GM21515 (cell line): ENCODE measurements around the gene SLC25A40.
"Not testable (repeated sequence)": the region's sequence is repeated elsewhere in the genome, so short reads cannot be mapped to it uniquely, and the experiment has no call there.

ENCODE experiments used
- ATAC-seq: cut with Tn5 transposase; IDR thresholded peaks from one replicate; pipeline ENCODE4 v1.9.1; 2021; ENCODE audit not compliant: unreplicated experiment

SLC25A40 gene, protein sequence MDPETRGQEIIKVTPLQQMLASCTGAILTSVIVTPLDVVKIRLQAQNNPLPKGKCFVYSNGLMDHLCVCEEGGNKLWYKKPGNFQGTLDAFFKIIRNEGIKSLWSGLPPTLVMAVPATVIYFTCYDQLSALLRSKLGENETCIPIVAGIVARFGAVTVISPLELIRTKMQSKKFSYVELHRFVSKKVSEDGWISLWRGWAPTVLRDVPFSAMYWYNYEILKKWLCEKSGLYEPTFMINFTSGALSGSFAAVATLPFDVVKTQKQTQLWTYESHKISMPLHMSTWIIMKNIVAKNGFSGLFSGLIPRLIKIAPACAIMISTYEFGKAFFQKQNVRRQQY

DNA sequence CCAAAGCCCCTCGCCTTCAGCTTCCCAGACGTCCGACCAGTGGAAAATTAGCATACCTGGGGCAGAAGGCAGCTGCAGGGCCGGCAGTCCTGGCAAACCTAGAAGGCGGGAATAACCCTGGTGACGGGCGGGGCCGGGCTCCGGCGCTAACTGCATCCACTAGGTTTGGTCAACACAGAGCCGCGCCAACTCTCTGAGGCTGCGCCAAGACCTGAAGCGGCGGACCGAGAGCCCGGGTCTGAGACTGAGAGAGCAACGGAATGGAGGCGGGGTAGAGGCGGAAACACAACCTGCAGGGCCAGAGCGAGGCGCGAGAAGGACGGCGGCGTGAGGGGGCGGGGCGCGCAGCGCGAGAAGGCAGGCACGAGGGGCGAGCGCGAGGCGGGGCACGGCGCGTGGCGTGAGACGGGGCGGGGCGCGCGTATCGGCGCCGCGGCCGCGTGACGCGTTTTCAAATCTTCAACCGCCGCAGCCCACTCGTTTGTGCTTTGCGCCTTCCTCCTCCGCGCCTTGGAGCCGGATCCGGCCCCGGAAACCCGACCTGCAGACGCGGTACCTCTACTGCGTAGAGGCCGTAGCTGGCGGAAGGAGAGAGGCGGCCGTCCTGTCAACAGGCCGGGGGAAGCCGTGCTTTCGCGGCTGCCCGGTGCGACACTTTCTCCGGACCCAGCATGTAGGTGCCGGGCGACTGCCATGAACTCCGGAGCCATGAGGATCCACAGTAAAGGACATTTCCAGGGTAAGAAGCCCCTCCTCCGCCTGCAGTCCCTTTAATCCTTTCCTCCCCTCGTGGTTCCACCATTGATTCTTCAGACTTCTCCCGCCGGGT lies at the start of gene SLC25A40, which contains the start of gene DBF4:
TSS of gene SLC25A40 (minus strand) at position 321 of the 829 bp plus-strand sequence. CDS start 17,633 bp downstream, outside the sequence.
TSS of gene DBF4 (plus strand) at position 454 of the 829 bp plus-strand sequence. CDS start at position 694, 240 bp downstream.
- ATAC-seq, result peak; percentile 91

DNA sequence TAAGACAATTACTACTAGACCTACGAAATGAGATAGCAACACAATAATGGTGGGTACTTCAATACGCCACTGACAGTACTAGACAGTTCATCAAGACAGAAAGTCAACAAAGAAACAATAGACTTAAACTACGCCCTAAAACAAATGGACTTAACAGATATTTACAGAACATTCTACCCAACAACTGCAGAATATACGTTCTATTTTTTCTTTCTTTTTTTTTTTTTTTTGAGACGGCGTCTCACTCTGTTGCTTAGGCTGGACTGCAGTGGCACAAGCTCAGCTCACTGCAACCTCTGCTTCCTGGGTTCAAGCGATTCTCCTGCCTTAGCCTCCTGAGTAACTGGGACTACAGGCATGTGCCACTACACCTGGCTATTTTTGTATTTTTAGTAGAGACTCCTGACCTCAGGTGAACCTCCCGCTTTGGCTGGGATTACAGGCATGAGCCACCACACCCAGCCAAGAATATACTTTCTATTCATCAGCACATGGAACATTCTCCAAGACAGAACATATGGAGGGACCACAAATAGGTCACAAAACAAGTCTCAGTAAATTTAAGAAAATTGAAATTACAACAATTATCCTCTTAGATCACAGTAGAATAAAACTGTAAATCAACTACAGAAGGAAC lies 46.7 kb upstream of the SLC25A40 start:
- ATAC-seq, result not testable (repeated sequence)

DNA sequence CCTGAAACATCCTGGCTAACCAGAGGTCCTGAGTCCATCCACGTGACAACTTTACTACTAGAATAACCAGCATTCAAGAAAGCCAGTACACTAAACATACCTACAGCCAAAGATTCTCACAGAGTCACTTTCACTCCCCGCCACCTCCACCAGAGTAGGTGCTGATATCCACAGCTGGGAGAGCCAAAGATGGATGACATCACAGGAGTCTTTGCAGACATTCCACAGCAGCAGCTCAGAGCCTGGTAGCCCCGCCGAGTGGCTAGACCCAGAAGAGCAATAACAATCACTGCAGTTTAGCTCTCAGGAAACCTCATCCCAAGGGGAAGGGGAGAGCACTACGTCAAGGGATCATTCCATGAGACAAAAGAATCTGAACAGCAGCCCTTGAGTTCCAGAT lies 44.4 kb upstream of the SLC25A40 start:
- ATAC-seq, result no peak

DNA sequence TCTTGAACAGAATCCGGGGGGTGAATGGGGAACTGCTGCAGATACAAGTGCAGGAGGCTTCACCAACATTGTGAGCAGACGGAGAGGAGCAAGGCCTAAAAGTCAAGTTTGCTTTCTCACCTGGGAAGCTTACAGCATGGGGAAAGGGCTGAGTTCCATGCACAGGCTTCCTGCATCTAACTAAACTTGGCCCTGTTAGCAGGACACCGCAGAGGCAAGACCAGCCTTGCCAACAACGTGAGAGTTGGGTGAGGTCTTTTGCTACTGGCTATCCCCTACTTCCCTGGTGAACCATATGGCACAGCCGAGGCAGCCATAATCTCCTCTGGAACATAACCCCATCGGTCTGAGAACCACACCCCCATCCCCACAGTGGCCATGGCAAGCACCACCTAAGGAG lies 43.7 kb upstream of the SLC25A40 start:
- ATAC-seq, result no peak

DNA sequence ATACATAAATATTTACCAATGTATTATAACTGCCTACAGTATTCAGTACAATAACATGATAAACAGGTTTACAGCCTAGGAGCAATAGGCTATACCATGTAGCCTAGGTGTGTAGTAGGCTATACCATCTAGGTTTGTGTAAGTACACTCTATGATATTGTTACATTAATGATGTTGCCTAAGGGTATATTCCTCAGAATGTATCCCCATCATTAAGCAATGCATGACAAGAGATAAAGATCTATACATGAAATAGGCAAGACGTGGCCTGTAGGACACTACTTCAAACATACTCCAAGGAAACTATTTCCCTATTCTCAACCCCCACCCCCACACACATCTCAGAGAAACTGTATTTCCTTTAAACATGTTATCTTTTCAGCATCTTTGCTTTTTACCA lies 42.6 kb upstream of the SLC25A40 start:
- no peak for ATAC-seq

DNA sequence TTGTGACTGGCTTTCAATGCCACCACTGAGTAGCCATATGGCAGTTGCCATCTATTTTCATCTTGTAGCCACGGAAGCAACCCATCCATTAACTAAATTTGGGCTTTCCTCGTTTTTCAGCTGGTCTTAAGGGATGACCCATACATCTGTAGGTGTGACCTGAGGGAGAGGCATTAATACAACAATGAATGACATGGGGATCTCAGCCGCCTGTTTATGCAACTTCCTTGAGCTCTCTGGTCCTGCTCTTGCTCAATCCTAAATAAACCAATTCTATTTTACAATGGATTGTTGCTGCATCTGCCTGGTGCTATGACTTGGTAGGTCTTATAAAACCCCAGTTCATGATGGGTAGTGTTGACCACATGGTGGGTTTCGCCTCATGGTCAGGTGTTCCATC lies 36.0 kb upstream of the SLC25A40 start:
- no peak for ATAC-seq

DNA sequence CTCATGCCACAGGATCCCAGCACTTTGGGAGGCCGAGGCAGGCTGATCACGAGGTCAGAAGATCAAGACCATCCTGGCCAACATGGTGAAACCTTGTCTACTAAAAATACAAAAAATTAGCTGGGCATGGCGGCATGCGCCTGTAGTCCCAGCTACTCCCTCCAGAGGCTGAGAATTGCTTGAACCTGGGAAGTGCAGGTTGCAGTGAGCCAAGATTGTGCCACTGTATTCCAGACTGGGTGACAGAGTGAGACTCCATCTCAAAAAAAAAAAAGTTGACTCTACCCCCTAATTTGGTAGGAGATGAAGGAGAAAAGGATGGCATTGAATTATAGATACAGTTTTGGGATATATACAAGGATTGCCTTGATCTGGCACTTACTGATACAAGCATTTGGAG lies 32.7 kb upstream of the SLC25A40 start:
- ATAC-seq, result not testable (repeated sequence)

DNA sequence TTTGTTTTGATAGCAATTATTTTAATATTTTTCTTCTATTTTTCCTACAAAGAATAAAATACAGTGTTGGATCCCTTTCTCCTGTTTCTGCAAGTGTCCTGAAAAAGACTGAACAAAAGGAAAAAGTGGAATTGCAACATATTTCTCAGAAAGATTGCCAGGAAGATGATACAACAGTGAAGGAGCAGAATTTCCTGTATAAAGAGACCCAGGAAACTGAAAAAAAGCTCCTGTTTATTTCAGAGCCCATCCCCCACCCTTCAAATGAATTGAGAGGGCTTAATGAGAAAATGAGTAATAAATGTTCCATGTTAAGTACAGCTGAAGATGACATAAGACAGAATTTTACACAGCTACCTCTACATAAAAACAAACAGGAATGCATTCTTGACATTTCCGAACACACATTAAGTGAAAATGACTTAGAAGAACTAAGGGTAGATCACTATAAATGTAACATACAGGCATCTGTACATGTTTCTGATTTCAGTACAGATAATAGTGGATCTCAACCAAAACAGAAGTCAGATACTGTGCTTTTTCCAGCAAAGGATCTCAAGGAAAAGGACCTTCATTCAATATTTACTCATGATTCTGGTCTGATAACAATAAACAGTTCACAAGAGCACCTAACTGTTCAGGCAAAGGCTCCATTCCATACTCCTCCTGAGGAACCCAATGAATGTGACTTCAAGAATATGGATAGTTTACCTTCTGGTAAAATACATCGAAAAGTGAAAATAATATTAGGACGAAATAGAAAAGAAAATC lies 31.2 kb upstream of the SLC25A40 start:
- not testable (repeated sequence) for ATAC-seq

DNA sequence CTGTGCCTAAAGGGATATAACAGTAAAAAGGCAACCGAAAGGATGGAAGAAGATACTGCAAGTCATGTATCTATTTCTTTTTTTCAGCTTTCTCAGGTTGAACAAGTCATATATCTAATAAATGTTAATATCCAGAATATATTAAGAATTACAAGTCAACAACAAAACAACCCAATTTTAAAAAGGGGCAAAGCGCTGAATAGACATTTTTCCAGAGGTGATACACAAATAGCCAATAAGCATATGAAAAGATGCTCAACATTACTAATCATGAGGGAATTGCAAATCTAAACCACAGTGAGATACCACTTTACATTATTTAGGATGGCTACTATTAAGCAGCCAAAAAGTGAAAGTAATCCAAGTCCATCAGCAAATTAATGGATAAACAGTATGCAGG lies 23.1 kb upstream of the SLC25A40 start:
- no peak for ATAC-seq

DNA sequence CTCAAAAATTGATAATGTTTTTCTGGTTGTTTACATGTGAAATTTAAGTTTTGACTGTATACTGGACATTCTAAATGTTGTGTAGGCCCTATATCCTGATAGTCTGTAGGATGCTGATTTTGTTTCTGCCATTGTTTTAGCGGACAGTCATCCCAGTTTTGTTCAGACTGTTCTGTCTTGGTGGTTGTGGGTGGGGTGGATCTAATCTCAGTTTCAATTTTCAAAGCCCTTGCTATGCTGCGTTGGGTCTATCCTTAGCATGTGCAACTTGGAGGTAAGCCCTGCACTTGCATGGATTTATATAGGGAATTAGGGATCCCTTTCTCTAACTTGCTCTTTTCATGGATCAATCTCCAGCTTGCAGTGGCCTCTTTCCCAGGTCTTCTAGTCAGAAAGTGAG lies 19.2 kb upstream of the SLC25A40 start:
- no peak for ATAC-seq

DNA sequence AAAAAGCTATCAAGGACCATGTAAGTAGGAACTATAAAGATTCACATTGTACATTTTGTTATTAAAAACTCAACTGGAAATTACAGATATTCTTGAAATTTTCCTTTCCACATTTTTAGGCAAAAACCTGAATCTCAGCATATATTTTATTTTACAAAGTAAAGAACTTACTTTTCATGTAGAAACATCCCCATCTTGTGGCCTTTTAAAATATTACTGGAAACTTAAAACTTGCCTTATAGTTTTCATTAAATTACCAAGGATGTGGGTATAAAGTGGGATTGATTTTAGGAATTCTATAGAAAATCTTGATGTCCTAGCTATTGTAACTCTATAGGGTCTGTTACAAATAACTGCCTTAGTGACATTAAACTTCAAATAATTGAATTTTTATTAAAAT lies 10.7 kb upstream of the SLC25A40 start:
- no peak for ATAC-seq

DNA sequence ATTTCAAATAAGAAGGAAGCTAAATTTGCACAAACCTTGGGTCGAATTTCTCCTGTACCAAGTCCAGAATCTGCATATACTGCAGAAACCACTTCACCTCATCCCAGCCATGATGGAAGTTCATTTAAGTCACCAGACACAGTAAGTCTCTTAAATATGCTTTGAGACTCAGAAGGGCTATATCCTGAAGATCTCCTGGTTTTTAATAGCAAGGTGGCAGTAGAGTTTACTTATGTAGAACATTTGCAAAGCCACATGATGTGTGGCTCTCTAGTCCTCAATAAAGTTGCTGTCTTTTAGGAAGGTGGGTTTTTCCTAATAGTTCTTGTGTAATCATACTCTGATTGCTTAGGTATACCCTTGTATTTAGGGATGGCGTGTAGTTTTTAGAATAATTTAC lies 8.9 kb upstream of the SLC25A40 start:
- ATAC-seq, result no peak

DNA sequence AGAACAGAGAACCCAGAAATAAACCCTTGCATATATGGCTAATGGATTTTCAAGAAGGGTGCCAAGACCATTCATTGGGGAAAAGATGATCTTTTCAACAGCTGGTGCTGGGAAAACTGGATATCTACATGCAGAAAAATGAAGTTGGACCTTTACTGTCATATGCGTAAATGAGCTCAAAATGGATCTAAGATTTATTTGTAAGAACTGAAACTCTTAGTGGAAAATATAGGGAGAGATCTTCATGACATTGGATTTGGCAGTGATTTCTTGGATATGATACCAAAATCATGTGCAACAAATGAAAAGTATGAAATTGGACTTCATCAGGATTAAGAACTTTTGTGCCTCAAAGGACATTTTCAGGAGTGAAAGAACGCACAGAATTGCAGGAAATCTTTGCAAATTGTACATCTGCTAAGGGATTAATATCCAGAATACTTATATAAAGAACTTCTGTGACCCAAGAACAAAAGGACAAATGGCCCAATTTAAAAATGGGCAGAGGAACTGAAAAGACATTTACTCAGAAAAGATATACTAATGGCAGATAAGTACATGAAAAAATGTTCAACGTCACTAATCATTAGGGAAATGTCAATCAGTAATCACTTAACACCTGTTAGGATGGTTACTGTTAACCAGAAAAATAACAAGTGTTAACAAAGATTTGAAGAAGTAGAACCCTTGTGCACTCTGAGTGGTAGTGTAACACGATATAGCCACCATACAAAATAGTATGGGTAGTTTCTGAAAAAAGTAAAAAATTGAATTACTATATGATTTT lies 6.2 kb upstream of the SLC25A40 start:
- no peak for ATAC-seq

DNA sequence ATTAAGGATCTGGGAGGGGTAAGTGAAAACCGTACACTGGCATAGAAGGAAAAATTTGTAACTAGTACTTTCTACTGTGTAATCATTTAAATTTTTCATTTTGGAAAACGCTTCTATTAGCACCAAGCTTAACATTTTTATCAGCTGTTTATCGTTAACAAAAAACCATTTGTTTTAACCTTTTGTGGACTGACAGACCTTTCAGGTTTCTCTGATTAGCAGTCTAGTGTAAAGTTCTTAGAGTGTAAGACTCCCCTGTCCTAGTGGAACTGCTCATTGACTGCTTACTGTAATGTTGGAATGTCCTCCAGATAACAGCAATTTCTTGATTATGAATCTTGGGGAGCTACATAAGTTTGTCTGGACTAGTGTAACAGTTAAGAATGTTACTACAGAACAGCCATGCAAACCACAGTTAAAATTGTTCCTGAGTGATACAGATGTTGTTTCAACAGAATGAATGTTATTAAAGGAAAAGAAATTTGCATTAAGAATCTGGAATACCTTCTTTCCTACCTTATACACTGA lies 2.1 kb upstream of the SLC25A40 start:
- ATAC-seq, result no peak

DNA sequence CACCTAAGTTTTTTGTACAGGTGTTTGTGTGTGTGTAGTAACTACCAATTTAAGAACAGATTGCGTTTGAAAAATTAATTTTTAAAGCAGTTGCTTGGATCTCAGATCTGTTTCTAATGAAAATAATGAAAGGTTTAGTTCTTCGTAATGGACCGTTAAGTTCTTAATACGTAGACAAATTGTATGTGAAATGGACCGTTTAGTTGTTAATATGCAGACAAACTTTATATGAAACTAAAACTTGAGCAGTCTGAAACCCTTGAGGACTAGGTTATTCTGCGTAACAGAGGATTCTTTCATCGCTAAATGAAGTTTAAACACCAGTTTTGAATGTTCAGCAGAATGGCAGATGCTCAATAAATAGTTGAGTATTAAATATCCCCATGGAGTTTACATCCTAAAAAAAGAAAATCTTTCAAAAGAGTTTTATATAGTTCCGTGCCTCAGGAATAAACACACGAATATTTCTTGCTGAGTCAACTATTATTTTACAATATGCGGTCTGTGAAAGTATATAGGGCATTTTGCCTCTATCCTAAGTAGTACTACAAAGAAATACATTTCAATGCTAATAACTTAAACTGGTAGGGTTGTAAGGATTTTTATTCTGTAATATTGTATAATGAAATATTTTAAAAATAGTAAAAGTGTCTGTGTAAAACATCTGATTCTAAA lies 1.3 kb upstream of the SLC25A40 start:
- no peak for ATAC-seq

DNA sequence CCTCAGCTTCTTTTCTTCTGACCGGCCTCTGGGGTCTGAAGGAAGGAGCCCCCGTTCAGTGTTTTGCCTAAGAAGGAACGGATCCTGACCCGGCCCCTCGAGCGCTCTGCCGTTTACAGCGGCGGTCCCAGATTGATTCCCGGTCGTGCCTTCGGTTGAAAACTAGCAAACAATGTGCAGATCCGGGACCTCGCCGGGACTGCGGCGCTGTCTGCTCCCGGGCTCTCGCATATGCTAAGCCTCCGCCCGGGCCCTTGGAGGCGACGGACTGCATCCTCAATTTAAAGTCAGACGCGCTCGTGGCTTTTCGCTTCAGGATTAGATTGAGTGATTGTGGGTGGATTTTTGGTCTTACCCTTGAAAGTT lies 692 bp upstream of the SLC25A40 start:
- ATAC-seq, result peak; percentile 12

DNA sequence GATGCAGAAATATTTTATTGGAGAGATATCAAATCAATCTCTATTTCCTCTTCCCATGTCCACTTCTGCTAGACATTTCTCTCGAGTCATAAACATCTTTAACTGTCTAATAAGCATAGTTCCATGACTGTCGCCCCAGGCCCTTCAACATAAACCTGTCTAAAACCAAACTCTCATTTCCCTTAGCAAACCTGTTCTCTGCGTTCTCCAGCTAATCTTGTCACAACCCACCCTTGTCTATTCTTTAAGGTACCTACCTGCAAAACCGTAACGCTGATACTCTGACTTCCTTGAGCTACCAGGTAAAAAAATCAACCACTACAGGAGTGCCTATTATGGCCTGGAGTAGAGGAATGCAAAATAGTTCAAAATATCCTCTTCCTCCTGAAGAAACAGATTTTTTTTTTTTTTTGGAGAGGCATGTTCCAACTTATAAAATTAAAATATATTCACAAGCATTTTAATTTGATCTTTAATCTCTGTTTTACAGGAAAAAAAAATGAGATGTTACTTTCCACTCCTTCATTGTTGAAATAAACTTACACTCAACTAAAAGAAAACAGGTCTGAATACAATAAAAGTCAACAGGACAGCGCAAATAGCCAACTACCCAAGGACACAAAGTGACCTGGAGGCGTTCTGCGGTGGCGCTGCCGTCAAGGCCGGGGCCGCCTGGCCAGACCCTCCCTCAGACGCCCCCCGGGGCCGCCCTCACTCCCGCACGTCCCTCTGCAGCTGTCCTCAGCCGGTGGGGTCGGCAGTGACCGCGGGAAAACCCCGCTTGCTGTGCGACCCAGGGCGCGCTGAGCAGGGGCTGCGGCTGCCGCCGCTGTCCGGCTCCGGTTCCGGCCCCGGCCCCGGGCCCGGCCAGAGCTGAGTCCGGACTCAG lies 765 bp downstream of the SLC25A40 start:
- peak; percentile 0 for ATAC-seq

DNA sequence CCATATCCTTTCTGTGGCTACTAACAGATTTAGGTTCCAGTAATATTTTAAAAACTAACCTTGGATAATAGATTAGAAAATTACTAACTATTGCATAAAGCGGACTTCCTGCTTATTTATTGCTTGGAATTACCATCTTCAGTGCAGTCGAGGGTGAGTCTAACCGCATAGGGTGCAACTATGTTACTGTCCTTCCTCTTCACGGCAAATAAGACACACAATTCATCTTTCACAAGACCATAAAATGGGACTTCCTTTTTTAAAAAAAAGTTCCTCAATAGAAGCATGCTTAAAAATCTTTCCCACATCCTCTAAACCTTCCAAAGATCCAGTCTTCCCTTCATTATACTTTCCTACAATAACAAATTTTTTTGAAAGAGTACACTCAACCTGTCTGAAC lies 2.1 kb downstream of the SLC25A40 start:
- no peak for ATAC-seq
